WTC11 (cell line): ENCODE measurements around the gene HSH2D.
A peak's percentile ranks its signal among the peaks of the same experiment; 100 is the strongest.

Experiments
- ATF3 ChIP-seq: sonication (generic); formaldehyde crosslinking; conservative IDR thresholded peaks from 2 replicates; pipeline ENCODE4 v1.8.1; 2022; ENCODE audit warnings: mild to moderate bottlenecking, missing genetic modification reagents
- CTCF ChIP-seq: fragments of 200-600 bp; IDR thresholded peaks from 2 replicates; pipeline ENCODE4 v1.8.0; 2022; ENCODE audit warnings: antibody characterized with exemption
- ELF4 ChIP-seq: sonication (generic); formaldehyde crosslinking; IDR thresholded peaks from 2 replicates; pipeline ENCODE4 v1.8.1; 2022; ENCODE audit warnings: low read depth, mild to moderate bottlenecking, moderate library complexity, missing genetic modification reagents
- EMX1 ChIP-seq: fragments of 250-450 bp; sonication (Bioruptor Pico); IDR thresholded peaks from 2 replicates; pipeline ENCODE4 v1.8.0; 2021; ENCODE audit warnings: mild to moderate bottlenecking
- FOXK1 ChIP-seq: sonication (generic); formaldehyde crosslinking; IDR thresholded peaks from 2 replicates; pipeline ENCODE4 v1.8.0; 2022; ENCODE audit warnings: mild to moderate bottlenecking, moderate library complexity, missing genetic modification reagents
- FOXP1 ChIP-seq: sonication (generic); formaldehyde crosslinking; IDR thresholded peaks from 2 replicates; pipeline ENCODE4 v1.8.0; 2022; ENCODE audit warnings: missing genetic modification reagents, mild to moderate bottlenecking, moderate library complexity, borderline replicate concordance
- MAX ChIP-seq: sonication (generic); formaldehyde crosslinking; IDR thresholded peaks from 2 replicates; pipeline ENCODE4 v1.8.0; 2022; ENCODE audit warnings: mild to moderate bottlenecking, missing genetic modification reagents
- NFE2L1 ChIP-seq: sonication (generic); formaldehyde crosslinking; IDR thresholded peaks from 2 replicates; pipeline ENCODE4 v1.8.1; 2023; ENCODE audit warnings: missing genetic modification reagents
- NFYB ChIP-seq: sonication (generic); formaldehyde crosslinking; conservative IDR thresholded peaks from 2 replicates; pipeline ENCODE4 v1.8.0; 2022; ENCODE audit warnings: low read depth, missing genetic modification reagents
- ZBTB21 ChIP-seq: sonication (generic); formaldehyde crosslinking; IDR thresholded peaks from 2 replicates; pipeline ENCODE4 v1.8.1; 2023; ENCODE audit warnings: mild to moderate bottlenecking, missing genetic modification reagents, borderline replicate concordance
- TF ChIP-seq, protein P1 (sequence below): sonication (generic); formaldehyde crosslinking; IDR thresholded peaks from 2 replicates; pipeline ENCODE4 v1.8.1; 2022; ENCODE audit warnings: mild to moderate bottlenecking, missing genetic modification reagents, moderate library complexity, borderline replicate concordance
- TF ChIP-seq, protein P2 (sequence below): sonication (generic); formaldehyde crosslinking; IDR thresholded peaks from 2 replicates; pipeline ENCODE4 v1.8.1; 2022; ENCODE audit warnings: mild to moderate bottlenecking, moderate library complexity, missing genetic modification reagents

- no peak for TF ChIP-seq CTCF
- TF ChIP-seq, protein P1, sequence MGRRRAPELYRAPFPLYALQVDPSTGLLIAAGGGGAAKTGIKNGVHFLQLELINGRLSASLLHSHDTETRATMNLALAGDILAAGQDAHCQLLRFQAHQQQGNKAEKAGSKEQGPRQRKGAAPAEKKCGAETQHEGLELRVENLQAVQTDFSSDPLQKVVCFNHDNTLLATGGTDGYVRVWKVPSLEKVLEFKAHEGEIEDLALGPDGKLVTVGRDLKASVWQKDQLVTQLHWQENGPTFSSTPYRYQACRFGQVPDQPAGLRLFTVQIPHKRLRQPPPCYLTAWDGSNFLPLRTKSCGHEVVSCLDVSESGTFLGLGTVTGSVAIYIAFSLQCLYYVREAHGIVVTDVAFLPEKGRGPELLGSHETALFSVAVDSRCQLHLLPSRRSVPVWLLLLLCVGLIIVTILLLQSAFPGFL (CRISPR knock-in tag), result no peak
- TF ChIP-seq NFYB (CRISPR knock-in tag), result no peak
- no peak for TF ChIP-seq EMX1 (CRISPR knock-in tag)
- no peak for TF ChIP-seq ATF3 (CRISPR knock-in tag)
- no peak for TF ChIP-seq NFE2L1 (CRISPR knock-in tag)
- no peak for TF ChIP-seq FOXK1 (CRISPR knock-in tag)
- TF ChIP-seq MAX (CRISPR knock-in tag), result peak; percentile 57; the same call in 1 of the 2 replicates
- TF ChIP-seq, protein P2, sequence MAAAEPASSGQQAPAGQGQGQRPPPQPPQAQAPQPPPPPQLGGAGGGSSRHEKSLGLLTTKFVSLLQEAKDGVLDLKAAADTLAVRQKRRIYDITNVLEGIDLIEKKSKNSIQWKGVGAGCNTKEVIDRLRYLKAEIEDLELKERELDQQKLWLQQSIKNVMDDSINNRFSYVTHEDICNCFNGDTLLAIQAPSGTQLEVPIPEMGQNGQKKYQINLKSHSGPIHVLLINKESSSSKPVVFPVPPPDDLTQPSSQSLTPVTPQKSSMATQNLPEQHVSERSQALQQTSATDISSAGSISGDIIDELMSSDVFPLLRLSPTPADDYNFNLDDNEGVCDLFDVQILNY (CRISPR knock-in tag), result no peak
- no peak for TF ChIP-seq ZBTB21 (CRISPR knock-in tag)
- TF ChIP-seq FOXP1 (CRISPR knock-in tag), result 0 out of 2 replicates have a peak, but pooled peaks have one; percentile 28
- no peak for TF ChIP-seq ELF4 (CRISPR knock-in tag)
Measured at GRCh38 chr19:16143399-16144215, at the start of gene HSH2D.
